HG02885 (cell line): Measurements from ENCODE around the gene HLA-DOB.

Source experiments
- ATAC-seq: cut with Tn5 transposase; IDR thresholded peaks from one replicate; pipeline ENCODE4 v1.9.1; 2021; ENCODE audit warnings: mild to moderate bottlenecking; ENCODE audit not compliant: unreplicated experiment, poor library complexity

HLA-DOB gene

GRCh38 chr6:32843979-32844838 lies 27.4 kb upstream of the HLA-DOB start, which contains the start of gene PSMB8:
PSMB8 (minus strand) TSS chr6:32844047; CDS start chr6:32843996, 51 bp downstream.
- peak; percentile 81 for ATAC-seq

- ATAC-seq, result no peak
Measured at GRCh38 chr6:32843331-32843978, 26.7 kb upstream of the HLA-DOB start.

GRCh38 chr6:32842690-32843089 lies 25.9 kb upstream of the HLA-DOB start:
- no peak for ATAC-seq

GRCh38 chr6:32842021-32842650 lies 25.3 kb upstream of the HLA-DOB start:
- no peak for ATAC-seq

GRCh38 chr6:32840604-32841246 lies 23.9 kb upstream of the HLA-DOB start:
- ATAC-seq, result no peak

- ATAC-seq, result no peak
Measured at GRCh38 chr6:32839356-32839755, 22.6 kb upstream of the HLA-DOB start.

- peak; percentile 81 for ATAC-seq
Measured at GRCh38 chr6:32838114-32838958, 21.5 kb upstream of the HLA-DOB start, which contains the start of gene TAP2. TAP2 (minus strand) TSS chr6:32838739; CDS start chr6:32838233, 506 bp downstream.

- ATAC-seq, result no peak
Measured at GRCh38 chr6:32837651-32838113, 20.9 kb upstream of the HLA-DOB start.

GRCh38 chr6:32836873-32837272 lies 20.1 kb upstream of the HLA-DOB start:
- ATAC-seq, result no peak

- ATAC-seq, result no peak
Measured at GRCh38 chr6:32835167-32835893, 18.5 kb upstream of the HLA-DOB start.

- ATAC-seq, result no peak
Measured at GRCh38 chr6:32833664-32834063, 16.9 kb upstream of the HLA-DOB start.

- no peak for ATAC-seq
Measured at GRCh38 chr6:32832535-32832934, 15.7 kb upstream of the HLA-DOB start.

- ATAC-seq, result no peak
Measured at GRCh38 chr6:32830936-32831335, 14.1 kb upstream of the HLA-DOB start.

GRCh38 chr6:32830017-32830416 lies 13.2 kb upstream of the HLA-DOB start:
- no peak for ATAC-seq

GRCh38 chr6:32829495-32829894 lies 12.7 kb upstream of the HLA-DOB start:
- no peak for ATAC-seq

GRCh38 chr6:32827025-32827424 lies 10.2 kb upstream of the HLA-DOB start:
- ATAC-seq, result no peak

- no peak for ATAC-seq
Measured at GRCh38 chr6:32825966-32826365, 9.2 kb upstream of the HLA-DOB start.

- ATAC-seq, result no peak
Measured at GRCh38 chr6:32819729-32820128, 2.9 kb upstream of the HLA-DOB start.

GRCh38 chr6:32818867-32819266 lies 2.1 kb upstream of the HLA-DOB start:
- ATAC-seq, result no peak
